ENCODE data around the gene CYSTM1. TPM values are rescaled to one million over a fixed set of nuclear protein-coding genes. Genes with fewer than 3 reads are reported as not detected.
A peak's percentile ranks its signal among the peaks of the same experiment; 100 is the strongest.

The CYSTM1 gene
- total RNA-seq, 4 donors from 2014 or later = 304 to 593 (median 336) TPM

DNA sequence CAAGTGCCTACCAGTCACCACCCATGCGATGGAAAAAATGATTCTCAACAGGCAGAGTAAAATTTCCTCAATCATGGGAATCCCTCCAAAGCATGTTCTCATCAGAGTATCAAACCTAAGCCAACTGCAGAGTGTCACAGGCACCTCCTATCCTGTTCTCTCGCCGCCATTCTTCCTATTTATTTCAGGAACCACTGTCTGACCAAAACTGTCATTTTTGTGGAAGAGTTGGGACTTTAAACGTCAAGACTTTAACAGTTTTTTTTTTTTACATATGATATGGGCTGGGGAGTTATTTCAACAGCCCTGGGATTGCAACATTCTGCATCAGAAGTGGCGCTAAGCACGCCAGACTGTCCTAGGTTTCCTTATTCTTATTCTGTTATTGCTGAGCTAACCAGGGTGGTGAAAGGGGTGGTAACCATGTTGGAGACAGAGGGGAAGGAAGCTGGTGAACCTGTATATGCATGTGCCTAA is 98.5 kb downstream of the CYSTM1 start:
- peaks cover 4 to 9% of the 10 kb centered on the region in 2 donors for H3K4me1 ChIP-seq
- H3K27me3 ChIP-seq = no peaks in the 10 kb centered on the region
- ATAC-seq (peak; percentile 74 to 92), DNase-seq (peak; percentile 17 to 59)
- no peaks in the 10 kb centered on the region for H3K36me3 ChIP-seq
- intact Hi-C loops (cut with DNase I; ENCODE audit: low total_unique reads) = no loop called here
- no peak overlapping the region for H3K4me3 ChIP-seq
- no peak for TF ChIP-seq POLR2A (IDR thresholded peaks at IDR 0.05)
- TF ChIP-seq, protein P1, sequence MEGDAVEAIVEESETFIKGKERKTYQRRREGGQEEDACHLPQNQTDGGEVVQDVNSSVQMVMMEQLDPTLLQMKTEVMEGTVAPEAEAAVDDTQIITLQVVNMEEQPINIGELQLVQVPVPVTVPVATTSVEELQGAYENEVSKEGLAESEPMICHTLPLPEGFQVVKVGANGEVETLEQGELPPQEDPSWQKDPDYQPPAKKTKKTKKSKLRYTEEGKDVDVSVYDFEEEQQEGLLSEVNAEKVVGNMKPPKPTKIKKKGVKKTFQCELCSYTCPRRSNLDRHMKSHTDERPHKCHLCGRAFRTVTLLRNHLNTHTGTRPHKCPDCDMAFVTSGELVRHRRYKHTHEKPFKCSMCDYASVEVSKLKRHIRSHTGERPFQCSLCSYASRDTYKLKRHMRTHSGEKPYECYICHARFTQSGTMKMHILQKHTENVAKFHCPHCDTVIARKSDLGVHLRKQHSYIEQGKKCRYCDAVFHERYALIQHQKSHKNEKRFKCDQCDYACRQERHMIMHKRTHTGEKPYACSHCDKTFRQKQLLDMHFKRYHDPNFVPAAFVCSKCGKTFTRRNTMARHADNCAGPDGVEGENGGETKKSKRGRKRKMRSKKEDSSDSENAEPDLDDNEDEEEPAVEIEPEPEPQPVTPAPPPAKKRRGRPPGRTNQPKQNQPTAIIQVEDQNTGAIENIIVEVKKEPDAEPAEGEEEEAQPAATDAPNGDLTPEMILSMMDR (IDR thresholded peaks at IDR 0.05 in 4 of 5, conservative IDR thresholded peaks at IDR 0.05 in 1 of 5) = no peak
- in situ Hi-C loops (cut with MboI; ENCODE audit: low sequenced_read_pairs in 4 of 4) = no loop called here
- H3K27ac ChIP-seq = peak overlapping the region; percentile 58 to 67 (median 61)
- no peaks in the 10 kb centered on the region for H3K9me3 ChIP-seq

DNA sequence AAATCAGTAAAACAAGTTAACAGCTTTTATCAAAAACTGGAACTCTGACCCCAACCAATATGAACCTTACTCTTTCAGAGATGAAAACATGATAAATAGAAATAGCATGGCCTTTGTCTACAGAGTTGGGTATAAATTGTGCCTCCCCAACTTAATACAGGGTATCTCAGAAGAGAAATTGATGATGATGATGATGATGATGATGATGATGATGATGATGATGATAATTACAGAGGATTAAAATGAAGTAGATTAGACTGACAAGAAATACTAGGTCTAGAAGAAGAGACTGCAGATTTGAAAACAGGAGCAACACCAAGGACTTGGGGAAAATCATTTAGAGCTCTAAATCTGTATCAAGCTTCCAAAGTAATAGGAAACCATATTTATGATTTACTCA is 100.8 kb downstream of the CYSTM1 start:
- Histone ChIP-seq H3K27me3 (no peaks in the 10 kb centered on the region), H3K36me3 (peaks cover 0 to 4% of the 10 kb centered on the region in 2 donors), H3K27ac (peak overlapping the region in 1 of 4 donors; percentile 39), H3K9me3 (no peaks in the 10 kb centered on the region), H3K4me1 (peaks cover 13 to 15% of the 10 kb centered on the region in 2 donors), H3K4me3 (no peak overlapping the region)
- in situ Hi-C loops (cut with MboI; ENCODE audit: low sequenced_read_pairs in 4 of 4) = no loop called here
- DNase-seq (no peak), ATAC-seq (no peak)
- TF ChIP-seq, protein P1 (IDR thresholded peaks at IDR 0.05 in 4 of 5, conservative IDR thresholded peaks at IDR 0.05 in 1 of 5) = no peak
- TF ChIP-seq POLR2A (IDR thresholded peaks at IDR 0.05) = no peak
- intact Hi-C loops (cut with DNase I; ENCODE audit: low total_unique reads) = no loop called here

DNA sequence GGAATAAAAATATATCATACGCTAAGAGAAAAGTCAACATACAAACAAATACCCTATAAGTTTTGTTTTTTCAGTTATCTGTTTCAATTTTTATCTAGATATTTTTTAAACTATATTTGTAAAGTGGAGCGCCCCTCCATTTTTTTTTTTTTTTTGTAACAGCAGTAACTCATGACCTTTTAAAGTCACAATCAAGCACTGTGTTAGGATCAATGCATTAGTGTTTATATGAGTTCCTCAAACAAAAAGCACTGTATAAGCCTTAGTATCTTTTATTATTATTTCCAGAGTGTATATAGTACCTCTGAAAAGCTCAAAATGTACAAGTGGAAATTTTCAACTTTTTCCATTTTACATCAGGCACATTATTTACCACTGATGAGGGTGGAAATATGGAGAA is 107.3 kb downstream of the CYSTM1 start:
- intact Hi-C loops (cut with DNase I; ENCODE audit: low total_unique reads) = no loop called here
- ATAC-seq (no peak), DNase-seq (no peak)

DNA sequence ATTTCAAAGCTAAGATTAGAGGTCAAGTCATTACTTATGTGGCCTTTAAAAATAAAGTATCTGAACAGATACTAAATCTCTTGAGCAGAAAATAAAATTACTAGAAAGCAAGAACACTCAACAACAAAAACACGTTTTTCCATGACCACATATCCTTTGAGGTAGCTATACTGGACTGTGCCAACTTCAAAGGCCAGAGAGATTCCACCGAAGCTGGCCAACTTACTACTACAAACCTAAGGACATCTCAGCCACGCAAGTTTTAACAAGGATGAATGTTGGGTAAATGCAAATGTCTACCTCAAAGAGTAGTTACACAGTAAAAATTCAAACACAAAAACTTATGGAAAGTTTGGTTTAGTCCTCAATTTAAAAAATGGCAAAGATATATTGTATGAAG is 109.0 kb downstream of the CYSTM1 start:
- ATAC-seq (peak in 1 of 2 donors; percentile 23), DNase-seq (no peak)
- TF ChIP-seq POLR2A (IDR thresholded peaks at IDR 0.05) = no peak
- TF ChIP-seq, protein P1 (IDR thresholded peaks at IDR 0.05 in 4 of 5, conservative IDR thresholded peaks at IDR 0.05 in 1 of 5) = no peak
- Histone ChIP-seq H3K4me1 (peaks cover 40 to 43% of the 10 kb centered on the region in 2 donors), H3K4me3 (no peak overlapping the region), H3K36me3 (no peaks in the 10 kb centered on the region), H3K27ac (peak overlapping the region in 3 of 4 donors; percentile 8 to 31 (median 17)), H3K9me3 (no peaks in the 10 kb centered on the region), H3K27me3 (no peaks in the 10 kb centered on the region)
- in situ Hi-C loops (cut with MboI; ENCODE audit: low sequenced_read_pairs in 4 of 4) = no loop called here
- intact Hi-C loops (cut with DNase I; ENCODE audit: low total_unique reads) = loop anchor here (2.0 kb wide), 1 partner anchor 19 kb away; no protein-coding TSS in a partner anchor

More for the DNA sequence above, 107.3 kb downstream of the CYSTM1 start:
- H3K9me3 ChIP-seq = no peaks in the 10 kb centered on the region
- H3K36me3 ChIP-seq = peaks cover 0 to 4% of the 10 kb centered on the region in 2 donors
- no peak overlapping the region for H3K4me3 ChIP-seq
- H3K27ac ChIP-seq = no peak overlapping the region
- no peaks in the 10 kb centered on the region for H3K27me3 ChIP-seq
- in situ Hi-C loops (cut with MboI; ENCODE audit: low sequenced_read_pairs in 4 of 4) = no loop called here
- H3K4me1 ChIP-seq = peaks cover 30 to 37% of the 10 kb centered on the region in 2 donors
- no peak for TF ChIP-seq POLR2A (IDR thresholded peaks at IDR 0.05)
- TF ChIP-seq, protein P1 (IDR thresholded peaks at IDR 0.05 in 4 of 5, conservative IDR thresholded peaks at IDR 0.05 in 1 of 5) = no peak

DNA sequence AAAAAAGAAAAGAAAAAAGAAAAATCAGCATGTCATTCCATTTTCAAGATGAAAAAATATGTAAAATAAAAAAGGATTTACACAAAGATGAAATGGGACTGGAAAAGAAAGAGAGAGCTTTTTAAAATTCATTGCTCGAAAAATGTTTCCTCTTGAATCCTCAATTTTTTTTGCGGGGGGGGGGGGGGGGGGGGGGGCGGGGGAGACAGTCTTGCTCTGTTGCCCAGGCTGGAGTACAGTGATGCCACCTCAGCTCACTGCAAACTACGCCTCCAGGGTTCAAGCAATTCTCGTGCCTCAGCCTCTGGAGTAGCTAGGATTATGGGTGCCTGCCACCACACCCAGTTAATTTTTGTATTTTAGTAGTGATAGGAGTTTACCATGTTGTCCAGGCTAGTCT is 111.4 kb downstream of the CYSTM1 start:
- no peak overlapping the region for H3K4me3 ChIP-seq
- ATAC-seq = no peak
- DNase-seq = no peak
- peak overlapping the region in 3 of 4 donors; percentile 28 to 47 (median 29) for H3K27ac ChIP-seq
- TF ChIP-seq, protein P1 (IDR thresholded peaks at IDR 0.05 in 4 of 5, conservative IDR thresholded peaks at IDR 0.05 in 1 of 5) = no peak
- no peak for TF ChIP-seq POLR2A (IDR thresholded peaks at IDR 0.05)
- H3K36me3 ChIP-seq = no peaks in the 10 kb centered on the region
- intact Hi-C loops (cut with DNase I; ENCODE audit: low total_unique reads) = no loop called here
- no peaks in the 10 kb centered on the region for H3K27me3 ChIP-seq
- in situ Hi-C loops (cut with MboI; ENCODE audit: low sequenced_read_pairs in 4 of 4) = no loop called here
- peaks cover 47 to 52% of the 10 kb centered on the region in 2 donors for H3K4me1 ChIP-seq
- no peaks in the 10 kb centered on the region for H3K9me3 ChIP-seq
